NCI-H187 (cell line): ENCODE results near the gene GDF15.
"Not testable (repeated sequence)": the region's sequence is repeated elsewhere in the genome, so short reads cannot be mapped to it uniquely, and the experiment has no call there.

Experiments used
- DNase-seq, 2 experiments: peaks; one replicate each; lab custom pipeline; 2025; lab: John Stamatoyannopoulos, UW

Gene GDF15

DNA sequence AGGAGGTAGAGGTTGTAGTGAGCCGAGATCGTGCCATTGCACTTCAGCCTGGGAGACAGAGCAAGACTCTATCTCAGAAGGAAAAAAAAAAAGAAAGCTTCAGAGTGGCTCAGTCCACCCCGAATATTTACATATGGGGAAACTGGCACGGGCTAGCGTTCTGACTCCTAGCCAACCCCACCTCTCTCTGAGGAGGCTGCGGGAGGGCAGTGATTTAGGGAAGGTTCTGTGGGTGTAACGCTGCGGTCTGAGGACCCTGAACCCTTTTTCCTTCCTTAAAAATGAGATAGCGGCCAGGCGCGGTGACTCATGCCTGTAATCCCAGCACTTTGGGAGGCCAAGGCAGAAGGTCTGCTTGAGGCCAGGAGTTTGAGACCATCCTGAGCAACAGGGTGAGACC is 6.5 kb downstream of the GDF15 start:
- DNase-seq, result no peak

DNA sequence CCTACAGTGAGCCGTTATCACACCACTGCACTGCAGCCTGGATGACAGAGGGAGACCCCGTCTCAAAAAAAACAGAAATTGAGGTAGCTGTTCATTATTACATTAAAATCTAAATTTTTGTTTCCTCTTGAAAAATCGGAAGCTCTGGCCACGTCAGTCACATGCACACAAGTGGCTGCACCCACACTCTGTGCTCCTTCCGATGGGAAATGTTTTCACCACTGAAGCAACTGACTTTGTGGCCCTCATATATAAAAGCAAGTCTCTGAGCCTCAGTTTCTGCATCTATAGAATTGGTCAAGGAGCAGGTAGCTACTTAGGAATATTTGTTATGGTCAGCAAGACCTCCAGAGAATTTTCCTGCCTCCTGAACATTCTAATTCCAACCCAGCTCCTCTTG is 7.0 kb downstream of the GDF15 start:
- DNase-seq, result no peak

DNA sequence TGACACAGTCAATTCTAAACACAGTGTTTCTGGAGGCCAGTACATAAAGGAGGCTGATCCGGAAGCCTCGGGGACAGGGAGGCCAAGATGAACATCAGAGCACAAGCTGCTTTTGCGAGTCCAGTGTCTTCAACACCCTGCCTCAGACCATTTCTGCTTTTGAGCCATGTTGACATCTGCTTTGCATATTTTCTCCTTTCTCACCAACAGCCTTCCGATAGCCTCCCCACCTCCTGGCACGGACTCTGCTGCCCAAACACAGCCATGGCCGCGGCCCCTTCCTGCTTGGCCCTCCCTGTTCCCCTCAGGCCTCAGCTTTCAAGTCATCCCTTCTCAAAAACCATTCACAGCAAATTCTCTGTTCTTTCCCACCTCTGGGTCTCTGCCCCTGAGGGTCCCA is 7.9 kb downstream of the GDF15 start:
- no peak for DNase-seq

DNA sequence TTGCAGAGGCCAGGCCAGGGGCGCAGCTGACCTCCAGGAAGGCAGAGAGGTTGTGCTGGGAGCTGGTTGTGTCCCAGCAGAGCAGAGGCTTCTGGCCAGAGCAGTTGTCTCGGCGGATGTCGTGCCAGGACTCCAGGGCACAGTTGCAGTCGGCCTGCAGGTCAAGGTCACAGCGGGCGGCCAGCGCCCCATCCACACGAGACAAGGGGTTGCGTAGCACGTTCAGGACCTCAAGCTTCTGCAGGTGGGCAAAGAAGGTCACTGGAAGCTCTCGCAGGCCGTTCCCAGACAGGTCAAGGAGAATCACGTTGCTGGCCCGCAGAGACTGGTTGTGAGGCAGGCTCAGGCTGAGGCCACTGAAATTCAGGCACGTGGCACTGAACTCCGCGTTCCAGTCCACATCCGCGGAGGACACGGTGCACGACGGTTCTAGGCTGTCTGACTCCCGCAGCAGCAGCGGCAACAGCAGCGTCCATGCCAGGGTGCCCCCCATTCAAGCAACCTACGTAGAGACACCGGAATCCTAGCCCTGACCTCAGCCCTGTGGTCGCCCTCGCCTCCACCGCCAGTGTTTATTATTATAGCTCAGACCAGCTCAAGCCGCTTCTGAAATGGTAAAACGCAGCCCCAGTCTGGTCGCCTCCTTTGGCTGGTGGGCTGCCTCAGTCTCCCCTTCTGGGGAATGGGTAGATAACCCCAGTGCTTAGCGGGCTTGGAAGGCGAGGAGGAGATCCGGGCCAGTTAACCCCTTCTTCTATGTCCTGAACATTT is 10.7 kb downstream of the GDF15 start:
- no peak for DNase-seq

DNA sequence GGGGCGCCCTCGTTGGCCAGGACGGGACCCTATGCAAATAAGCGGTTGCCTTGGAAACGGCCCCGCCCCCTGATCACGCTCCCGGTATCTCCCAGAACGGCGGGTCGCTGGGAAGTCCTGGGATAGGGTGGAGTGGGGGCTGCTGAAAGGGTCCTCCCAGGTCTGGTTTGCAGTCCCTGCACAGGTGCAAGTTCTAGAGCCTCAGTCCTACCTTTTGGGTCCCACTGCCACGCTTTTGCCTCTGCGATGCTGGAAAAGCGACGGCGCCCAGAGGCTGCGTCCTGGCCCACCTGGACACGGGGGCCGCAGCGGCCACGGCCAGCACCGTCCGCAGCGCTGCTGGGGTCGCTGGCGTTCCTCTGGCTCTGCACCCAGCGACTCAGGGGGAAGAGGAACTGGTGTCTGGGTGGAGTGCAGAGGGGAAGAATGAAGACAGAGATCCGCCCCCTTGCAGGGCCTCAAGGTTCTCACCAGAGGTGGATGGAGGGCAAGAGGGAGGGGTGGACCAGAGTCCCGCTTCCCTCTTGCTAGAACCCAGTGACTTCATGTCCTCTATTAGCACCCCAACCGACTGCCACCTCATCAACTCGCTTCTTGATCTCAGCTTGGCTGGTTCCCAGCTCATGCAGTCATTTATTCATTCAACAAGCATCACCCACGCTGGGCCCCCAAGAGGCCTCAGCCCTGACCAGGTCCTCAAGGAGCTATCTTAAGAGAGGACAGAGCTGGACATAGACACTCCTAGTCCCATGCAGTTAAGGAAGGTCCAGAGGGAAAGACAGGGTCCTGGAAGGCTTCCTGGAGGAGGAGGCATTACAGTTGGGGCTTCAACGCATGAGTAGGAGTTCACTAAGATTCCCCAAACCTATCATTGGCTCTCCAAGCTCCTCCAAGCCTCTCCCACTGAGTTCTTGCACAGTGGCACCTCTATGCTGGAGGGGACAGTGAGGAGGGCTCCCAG is 11.6 kb downstream of the GDF15 start, which contains the start of gene LRRC25:
LRRC25 (minus strand) TSS at position 381 of the 961 bp plus-strand sequence. CDS start 659 bp downstream, outside the sequence.
- DNase-seq, result no peak

DNA sequence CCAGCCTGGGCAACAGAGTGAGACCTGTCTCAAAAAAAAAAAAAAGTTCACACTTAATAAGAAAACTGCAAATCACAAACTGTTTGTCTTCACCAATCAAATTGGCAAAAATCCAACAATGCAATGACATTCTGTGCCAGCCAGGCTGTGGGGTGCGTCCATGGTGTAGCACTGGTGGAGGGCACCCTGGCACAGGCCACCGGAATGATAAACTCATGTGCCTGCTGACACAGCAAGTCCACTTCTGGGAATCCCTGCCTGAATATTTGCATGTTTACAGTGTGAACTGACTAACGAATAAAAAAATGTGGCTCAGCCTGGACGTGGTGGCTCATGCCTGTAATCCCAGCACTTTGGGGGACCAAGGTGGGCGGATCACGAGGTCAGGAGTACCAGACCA is 13.1 kb downstream of the GDF15 start:
- no peak for DNase-seq

DNA sequence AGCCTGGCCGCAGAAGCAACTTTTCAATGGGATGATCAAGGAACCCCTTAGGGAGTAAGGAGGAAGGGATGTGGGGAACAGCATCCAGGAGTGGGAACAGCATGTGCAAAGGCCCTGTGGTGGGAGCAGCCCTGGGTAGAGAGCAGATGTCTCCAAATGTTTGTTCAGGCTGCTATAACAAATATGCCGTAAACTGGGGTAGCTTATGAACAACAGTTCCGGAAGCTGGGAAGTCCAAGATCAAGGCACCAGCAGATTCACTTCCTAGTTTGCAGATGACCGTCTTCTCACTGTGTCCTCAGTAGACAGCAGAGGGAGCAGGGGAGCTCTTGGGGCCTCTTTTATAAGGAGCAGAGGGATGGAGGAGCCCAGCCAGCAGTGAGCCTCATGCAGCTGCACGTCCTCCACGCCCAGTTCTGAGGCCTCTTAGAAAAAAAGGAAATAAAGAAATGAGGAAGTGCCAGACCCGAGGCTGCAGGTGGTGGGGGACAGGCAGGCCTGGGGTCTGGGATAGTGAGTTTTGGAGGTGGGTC is 15.7 kb downstream of the GDF15 start:
- DNase-seq, result no peak

DNA sequence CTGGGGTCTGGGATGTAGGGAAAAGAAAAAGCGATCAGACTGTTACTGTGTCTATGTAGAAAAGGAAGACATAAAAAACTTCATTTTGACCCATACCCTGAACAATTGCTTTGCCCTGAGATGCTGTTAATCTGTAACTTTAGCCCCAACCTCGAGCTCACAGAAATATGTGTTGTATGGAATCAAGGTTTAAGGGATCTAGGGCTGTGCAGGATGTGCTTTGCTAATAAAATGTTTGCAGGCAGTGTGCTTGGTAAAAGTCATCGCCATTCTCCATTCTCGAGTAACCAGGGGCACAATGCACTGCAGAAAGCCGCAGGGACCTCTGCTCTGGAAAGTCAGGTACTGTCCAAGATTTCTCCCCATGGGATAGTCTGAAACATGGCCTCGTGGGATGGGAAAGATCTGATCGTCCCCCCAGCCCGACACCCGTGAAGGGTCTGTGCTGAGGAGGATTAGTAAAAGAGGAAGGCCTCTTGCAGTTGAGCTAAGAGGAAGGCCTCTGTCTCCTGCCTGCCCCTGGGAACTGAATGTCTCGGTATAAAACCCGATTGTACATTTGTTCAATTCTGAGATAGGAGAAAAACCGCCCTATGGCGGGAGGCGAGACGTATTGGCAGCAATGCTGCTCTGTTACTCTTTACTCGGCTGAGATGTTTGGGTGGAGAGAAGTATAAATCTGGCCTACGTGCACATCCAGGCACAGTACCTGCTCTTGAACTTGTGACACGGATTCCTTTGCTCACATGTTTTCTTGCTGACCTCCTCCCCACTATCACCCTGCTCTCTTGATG is 16.7 kb downstream of the GDF15 start:
- DNase-seq, result not testable (repeated sequence)

DNA sequence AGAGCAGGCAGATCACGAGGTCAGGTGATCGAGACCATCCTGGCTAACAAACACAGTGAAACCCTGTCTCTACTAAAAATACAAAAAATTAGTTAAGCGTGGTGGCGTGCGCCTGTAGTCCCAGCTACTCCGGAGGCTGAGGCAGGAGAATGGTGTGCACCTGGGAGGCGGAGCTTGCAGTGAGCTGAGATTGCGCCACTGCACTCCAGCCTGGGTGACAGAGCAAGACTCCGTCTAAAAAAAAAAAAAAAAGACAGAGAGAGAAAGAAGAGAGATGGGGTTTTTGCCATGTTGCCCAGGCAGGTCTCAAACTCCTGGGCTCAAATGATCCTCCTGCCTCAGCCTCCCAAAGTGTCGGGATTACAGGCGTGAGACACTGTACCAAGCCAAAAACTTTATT is 19.8 kb downstream of the GDF15 start:
- not testable (repeated sequence) for DNase-seq

DNA sequence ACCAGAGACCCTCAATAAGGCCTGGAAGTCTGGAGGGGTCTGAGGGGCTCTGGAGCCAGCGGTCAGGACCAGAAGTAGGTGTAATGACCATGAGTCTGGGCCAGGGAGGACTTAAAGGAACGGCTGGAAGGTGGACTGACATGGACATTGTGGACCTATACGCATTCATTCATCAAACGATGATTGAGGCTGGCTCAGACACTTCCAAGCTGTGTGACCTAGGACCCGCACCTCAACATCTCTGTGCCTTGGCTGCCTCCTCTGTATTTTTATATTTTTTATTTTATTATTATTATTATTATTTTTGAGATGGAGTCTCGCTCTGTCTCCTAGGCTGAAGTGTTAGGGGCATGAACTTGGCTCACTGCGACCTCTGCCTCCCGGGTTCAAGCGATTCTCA is 20.8 kb downstream of the GDF15 start:
- no peak for DNase-seq

DNA sequence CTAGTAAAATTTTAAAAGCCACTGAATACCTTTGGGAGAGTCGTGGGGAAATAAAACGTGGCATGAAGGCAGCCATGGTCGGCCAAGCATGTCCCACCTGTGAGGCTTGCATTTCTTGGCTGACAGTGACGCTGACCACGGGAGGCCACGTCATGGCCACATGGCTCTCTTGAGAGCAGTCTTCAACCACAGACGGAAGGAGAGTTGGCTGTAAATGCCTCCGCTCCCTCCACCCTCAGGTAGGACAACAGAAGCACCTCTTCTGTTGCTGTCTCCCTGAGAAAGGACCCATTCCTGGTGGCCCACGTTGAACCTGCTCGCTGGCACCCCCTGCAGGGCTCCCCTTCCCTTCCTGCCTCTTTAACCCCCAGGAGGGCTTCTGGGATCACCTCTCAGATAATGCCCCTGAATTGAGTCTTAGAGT is 22.1 kb downstream of the GDF15 start:
- DNase-seq, result no peak

DNA sequence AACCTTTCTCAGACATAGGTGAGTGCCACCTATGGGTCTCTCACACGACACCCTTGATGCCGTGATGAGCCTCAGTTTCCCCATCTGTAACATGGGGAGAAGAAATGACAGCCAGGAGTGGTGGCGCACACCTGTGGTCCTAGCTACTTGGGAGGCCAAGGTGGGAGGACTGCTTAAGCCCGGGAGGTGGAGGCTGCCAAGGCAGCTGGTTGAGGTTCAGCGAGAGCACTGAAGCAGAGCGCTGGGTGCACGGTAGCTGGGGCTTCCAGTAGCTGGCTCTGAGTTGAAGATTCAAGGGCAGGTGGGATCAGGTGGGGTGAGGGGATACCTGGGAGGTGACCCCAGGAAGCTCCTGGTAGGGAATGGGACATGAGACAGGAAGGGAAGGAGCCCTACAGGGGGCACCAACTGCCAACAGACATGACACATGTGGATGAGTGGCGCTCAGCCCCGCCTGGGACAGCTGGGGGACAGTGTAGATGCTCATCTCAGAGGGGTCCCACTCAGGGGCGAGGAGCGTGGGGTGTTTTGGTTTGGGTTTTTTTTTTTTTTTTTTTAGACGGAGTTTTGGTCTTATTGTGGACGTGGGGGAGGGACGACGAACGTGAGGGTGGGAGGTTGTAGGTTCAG is 26.8 kb downstream of the GDF15 start:
- no peak for DNase-seq

DNA sequence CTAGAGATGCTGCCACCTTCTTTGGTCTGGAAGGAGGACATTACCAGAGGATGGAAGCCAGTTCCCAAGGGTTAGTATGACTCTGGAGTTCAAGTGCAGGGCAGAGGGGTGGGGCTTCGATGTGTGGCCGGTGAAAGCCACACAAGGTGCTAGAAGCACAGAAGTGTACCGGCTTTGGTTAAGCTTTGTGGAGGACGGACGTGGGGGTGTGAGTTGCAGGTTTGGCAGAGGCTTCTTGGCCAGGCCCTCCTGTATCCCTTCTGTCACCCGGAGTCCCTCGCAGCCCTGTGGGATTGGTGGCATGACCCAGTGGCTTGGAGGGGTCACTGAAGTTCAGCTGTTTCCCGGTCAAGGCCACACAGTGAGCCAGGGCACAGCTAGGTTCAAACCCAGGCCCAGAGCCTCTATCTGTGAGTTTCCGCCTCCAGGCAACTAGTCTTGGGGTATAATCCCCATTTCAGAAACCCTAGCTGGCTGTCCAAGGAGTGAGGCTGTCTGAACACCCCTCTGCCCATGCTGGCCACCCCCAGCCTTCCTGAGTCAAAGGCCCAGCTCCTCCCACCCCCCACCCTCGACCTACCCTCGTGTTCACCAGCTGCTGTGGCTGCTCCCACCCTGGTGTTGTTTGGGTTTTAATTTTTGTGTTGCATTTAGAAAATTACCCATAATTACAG is 28.7 kb downstream of the GDF15 start:
- no peak for DNase-seq

DNA sequence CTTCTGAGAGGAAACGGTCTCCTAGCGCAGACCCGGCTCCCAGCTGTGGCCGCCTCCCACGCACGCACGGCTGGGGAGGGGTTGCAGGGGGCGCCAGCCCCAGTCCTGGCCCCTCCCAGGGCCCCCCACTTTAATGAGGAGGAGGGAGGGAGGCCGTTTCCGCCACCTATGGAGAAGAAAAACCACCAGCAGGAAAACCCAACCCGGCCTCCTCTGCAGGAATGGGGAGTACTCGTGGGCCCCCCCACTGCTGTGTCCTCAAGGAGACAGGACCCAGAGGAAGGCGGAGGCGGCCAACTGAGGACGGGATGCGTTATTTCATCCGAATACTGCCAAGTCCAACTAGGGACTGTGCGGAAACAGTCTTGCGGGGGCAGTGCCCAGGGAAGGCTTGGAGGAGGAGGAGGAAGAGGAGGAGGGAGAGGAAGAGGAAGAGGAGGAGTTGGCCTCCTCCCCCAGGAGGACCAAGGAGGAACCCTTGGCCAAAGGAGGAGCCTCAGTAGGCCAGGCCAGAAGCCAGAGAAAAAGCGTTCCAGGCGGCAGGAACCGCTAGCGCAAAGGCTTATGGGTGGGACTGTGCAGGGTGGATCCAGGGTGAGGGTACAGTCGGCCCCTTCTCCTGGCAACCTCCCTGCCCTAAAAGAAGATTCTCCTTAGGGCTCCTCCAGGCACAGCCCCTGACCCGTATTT is 29.4 kb downstream of the GDF15 start:
- no peak for DNase-seq

DNA sequence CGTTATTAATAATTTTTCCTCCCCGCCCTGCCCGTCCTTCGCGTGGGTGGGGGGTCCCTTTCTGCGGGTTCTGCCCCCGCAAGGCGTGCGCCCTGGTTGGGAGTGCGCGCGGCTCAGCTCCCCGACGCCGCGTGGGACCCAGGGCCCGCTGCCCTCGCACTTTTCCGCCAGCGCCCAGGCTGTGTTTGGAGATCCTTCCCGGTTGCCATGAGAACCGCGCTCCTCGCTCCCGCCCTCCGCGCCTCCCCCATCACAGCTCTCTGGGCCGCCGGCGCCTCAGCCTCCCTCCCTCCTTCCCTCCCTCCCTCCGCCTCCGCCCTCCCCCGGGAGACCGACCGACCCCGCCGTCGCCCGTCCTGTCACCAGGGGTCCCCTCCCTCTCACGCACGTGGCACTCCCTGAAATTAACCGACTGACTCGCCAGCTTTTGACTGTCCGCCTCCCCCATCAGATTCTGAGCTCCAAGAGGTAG is 30.9 kb downstream of the GDF15 start:
- peak in 1 of 2 experiments; percentile 62 for DNase-seq

DNA sequence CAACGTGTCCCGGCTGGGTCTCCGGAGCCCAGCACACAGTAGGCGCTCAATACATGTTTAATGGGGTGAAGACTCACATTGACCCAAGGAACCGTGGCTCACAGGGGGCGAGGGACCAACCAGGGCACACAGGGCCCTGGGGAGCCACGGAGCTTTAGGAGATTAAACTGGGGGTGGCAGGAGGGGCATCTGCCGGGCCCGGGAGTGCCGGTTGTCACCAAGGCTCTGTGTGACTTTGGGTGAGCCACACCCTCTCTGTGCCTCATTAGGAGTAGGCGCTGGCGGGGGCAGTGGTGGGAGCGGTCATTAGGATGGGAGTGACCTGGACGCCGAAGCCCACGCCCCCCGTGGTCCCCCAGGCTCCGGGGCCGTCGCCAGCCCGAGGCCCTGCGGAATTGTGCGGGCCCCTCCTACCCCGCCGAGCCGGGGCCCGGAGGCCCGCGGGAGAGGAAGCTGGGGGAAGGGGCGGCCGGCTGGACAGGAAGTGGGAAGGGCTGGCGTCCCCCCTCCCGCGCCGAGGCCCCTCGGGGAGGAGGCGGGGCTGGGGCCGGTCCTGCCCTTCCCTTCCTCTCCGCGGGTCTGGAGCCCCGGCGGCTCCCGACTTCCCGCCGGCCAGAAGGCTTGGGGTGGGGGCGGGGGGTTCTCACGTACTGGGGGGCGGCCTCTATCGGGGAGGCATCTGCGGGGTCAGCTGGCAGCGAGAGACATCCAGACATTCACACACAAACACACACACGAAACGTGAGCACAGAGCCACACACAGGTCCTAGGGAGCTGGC is 31.5 kb downstream of the GDF15 start:
- no peak for DNase-seq

DNA sequence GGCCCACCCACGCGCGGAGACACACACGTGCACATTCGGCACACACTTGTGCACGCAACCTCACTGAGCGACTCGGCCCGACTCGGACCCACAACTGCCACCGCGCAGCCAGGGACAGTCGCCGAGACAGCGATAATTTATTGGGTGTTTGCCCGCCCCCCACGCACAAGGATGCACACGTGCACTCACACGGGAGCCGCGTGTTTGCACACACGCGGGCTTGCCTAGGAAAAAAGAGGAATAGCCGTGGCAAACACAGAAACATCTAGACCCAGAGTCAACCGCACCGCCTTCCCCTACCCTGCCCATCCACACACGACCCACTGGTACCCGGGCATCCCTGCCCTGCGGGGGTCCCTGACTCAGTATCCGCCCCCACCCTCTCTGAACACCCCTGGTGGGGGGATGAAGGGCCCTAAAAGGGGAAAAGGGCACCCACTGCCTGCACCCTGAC is 32.1 kb downstream of the GDF15 start:
- no peak for DNase-seq

DNA sequence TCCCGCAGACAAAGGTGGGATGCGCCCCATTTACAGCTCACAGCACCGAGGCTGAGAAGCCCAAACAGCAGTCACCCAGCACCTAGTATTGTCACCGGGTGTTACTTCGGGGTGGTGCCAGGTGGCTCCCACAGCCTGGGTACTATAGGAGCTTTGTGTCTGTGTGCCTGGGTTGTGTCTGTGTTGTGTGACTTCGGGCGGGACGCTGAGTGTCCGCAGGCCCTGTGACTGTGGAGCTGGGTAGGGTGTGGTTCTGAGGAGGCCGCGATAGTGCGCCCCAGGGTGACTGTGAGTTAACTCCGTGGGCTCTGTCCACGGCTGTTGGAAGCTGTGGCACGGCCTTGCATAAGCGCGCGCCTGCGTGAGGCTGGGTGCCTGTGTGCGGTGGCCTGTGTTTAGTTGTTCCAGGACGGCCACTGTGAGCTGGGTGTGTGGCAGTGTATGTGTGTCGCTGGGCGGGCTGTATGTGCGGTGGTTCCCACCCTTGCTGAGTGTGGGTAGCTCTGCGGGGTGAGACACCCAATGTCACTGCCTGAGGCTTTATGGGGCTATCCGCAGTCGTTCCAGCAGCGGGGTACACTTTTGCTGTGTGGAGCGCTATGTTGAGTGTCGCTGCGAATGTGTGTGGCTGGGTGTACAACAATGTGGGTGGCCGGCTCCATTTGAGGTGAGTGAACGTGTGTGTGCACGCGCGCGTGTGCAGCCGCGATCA is 32.7 kb downstream of the GDF15 start:
- DNase-seq, result no peak
